SK-N-SH (cell line): Measurements from ENCODE around the gene ELOVL6. TPM values are rescaled to one million over a fixed set of nuclear protein-coding genes. Genes with fewer than 3 reads are reported as not detected.

ENCODE experiments used
- CTCF ChIA-PET: fragments of 300-600, 350-600 bp; formaldehyde crosslinking; extraction: SDS; loops from one replicate; lab custom pipeline; 2021; lab: Yijun Ruan, JAX
- POLR2A ChIA-PET: fragments of 350-600 bp; sonication (Branson Sonifier 250); formaldehyde crosslinking; extraction: SDS; loops from one replicate; lab custom pipeline; 2020; ENCODE audit warnings: antibody characterized with exemption, inconsistent platforms; lab: Yijun Ruan, JAX
- DNase-seq: peaks from one replicate; pipeline ENCODE4 v3.0.0; 2012
- H2AFZ ChIP-seq: fragments of 200-600 bp; sonication (generic); 2 replicates; pipeline ENCODE4 v1.8.1; 2016; ENCODE audit warnings: antibody characterized with exemption, mild to moderate bottlenecking, low read depth
- H3F3A ChIP-seq: fragments of 200-600 bp; sonication (generic); replicated peaks from 2 replicates; pipeline ENCODE3; 2016; ENCODE audit warnings: antibody characterized with exemption, mild to moderate bottlenecking; ENCODE audit not compliant: insufficient read depth
- H3K27ac ChIP-seq, 2 experiments: fragments of 200-500 bp in 1 of 2; fragments of 200-600 bp in 1 of 2; sonication (Bioruptor generic) in 1 of 2; sonication (generic), shearing (Covaris generic) in 1 of 2; 2 replicates each; pipeline versions ENCODE4 v1.5.1 to v1.6.1; 2014 to 2016; ENCODE audit warnings: low read depth in 2 of 2, inconsistent platforms in 1 of 2, low read length in 1 of 2, mild to moderate bottlenecking in 1 of 2, mixed read lengths in 1 of 2
- H3K27me3 ChIP-seq: fragments of 200-600 bp; sonication (generic), shearing (Covaris generic); 2 replicates; pipeline ENCODE4 v1.6.1; 2016; ENCODE audit warnings: mixed run types; ENCODE audit not compliant: insufficient read depth
- H3K36me3 ChIP-seq, 2 experiments: fragments of 200-500 bp in 1 of 2; fragments of 200-600 bp in 1 of 2; sonication (Bioruptor generic) in 1 of 2; sonication (generic) in 1 of 2; replicated peaks in 1 of 2; 2 replicates each; pipeline versions ENCODE3 to v1.5.1; 2014 to 2016; ENCODE audit warnings: low read length in 1 of 2, mild to moderate bottlenecking in 1 of 2; ENCODE audit not compliant: insufficient read depth in 2 of 2, control insufficient read depth in 1 of 2
- H3K4me1 ChIP-seq, 2 experiments: fragments of 200-500 bp in 1 of 2; fragments of 200-600 bp in 1 of 2; sonication (Bioruptor generic) in 1 of 2; sonication (generic), shearing (Covaris generic) in 1 of 2; 2 replicates each; pipeline versions ENCODE4 v1.5.1 to v1.6.1; 2014 to 2016; ENCODE audit warnings: low read depth in 1 of 2, low read length in 1 of 2, mixed run types in 1 of 2; ENCODE audit not compliant: insufficient read depth in 2 of 2, control insufficient read depth in 1 of 2
- H3K4me2 ChIP-seq: fragments of 200-600 bp; sonication (generic), shearing (Covaris generic); 2 replicates; pipeline ENCODE4 v1.6.1; 2017; ENCODE audit warnings: mixed run types
- H3K4me3 ChIP-seq, 2 experiments: fragments of 200-500 bp in 1 of 2; fragments of 200-600 bp in 1 of 2; sonication (Bioruptor generic) in 1 of 2; sonication (generic), shearing (Covaris generic) in 1 of 2; 2 replicates each; pipeline versions ENCODE4 v1.5.1 to v1.8.1; 2014 to 2016; ENCODE audit warnings: low read depth in 2 of 2, inconsistent platforms in 1 of 2, low read length in 1 of 2, mild to moderate bottlenecking in 1 of 2, mixed read lengths in 1 of 2, moderate library complexity in 1 of 2
- H3K79me2 ChIP-seq: fragments of 200-600 bp; sonication (generic); 2 replicates; pipeline ENCODE4 v1.8.1; 2017; ENCODE audit warnings: mild to moderate bottlenecking; ENCODE audit not compliant: insufficient read depth
- H3K9ac ChIP-seq: fragments of 200-600 bp; sonication (generic); 2 replicates; pipeline ENCODE4 v1.6.1; 2017; ENCODE audit warnings: mixed run types
- H3K9me2 ChIP-seq: fragments of 200-600 bp; sonication (generic); 2 replicates; pipeline ENCODE4 v1.6.1; 2017; ENCODE audit warnings: mixed run types
- H3K9me3 ChIP-seq: fragments of 200-600 bp; sonication (generic); 2 replicates; pipeline ENCODE4 v1.6.1; 2017; ENCODE audit warnings: mixed run types, mild to moderate bottlenecking, moderate library complexity
- H4K20me1 ChIP-seq: fragments of 200-600 bp; sonication (generic); 2 replicates; pipeline ENCODE4 v1.6.1; 2017; ENCODE audit warnings: mild to moderate bottlenecking, mixed run types; ENCODE audit not compliant: insufficient read depth
- CTCF ChIP-seq: fragments of 200-600 bp; sonication (generic); IDR thresholded peaks from 2 replicates; pipeline ENCODE4 v1.6.1; 2017; ENCODE audit warnings: antibody characterized with exemption, mild to moderate bottlenecking, moderate library complexity
- EZH2phosphoT487 ChIP-seq: fragments of 200-600 bp; sonication (generic); IDR thresholded peaks from 2 replicates; pipeline ENCODE4 v1.6.1; 2017; ENCODE audit warnings: low read depth, mixed run types, mild to moderate bottlenecking, antibody characterized with exemption, moderate library complexity, borderline replicate concordance
- FOSL2 ChIP-seq: IDR thresholded peaks from 2 replicates; pipeline ENCODE4 v1.4.0; 2012; ENCODE audit warnings: low read depth, mild to moderate bottlenecking, moderate library complexity, borderline replicate concordance
- GATA2 ChIP-seq: sonication (generic); formaldehyde crosslinking; IDR thresholded peaks from 2 replicates; pipeline ENCODE4 v1.5.0; 2020; ENCODE audit warnings: mild to moderate bottlenecking, missing genetic modification reagents
- JUND ChIP-seq: IDR thresholded peaks from 2 replicates; pipeline ENCODE4 v1.4.0; 2012
- MEF2A ChIP-seq: IDR thresholded peaks from 2 replicates; pipeline ENCODE4 v1.4.0; 2012; ENCODE audit warnings: low read depth, borderline replicate concordance
- NFIC ChIP-seq: IDR thresholded peaks from 2 replicates; pipeline ENCODE4 v1.4.0; 2012; ENCODE audit warnings: borderline replicate concordance
- PBX3 ChIP-seq: IDR thresholded peaks from 2 replicates; pipeline ENCODE4; 2012
- RXRA ChIP-seq: IDR thresholded peaks from 2 replicates; pipeline ENCODE4 v1.4.0; 2012; ENCODE audit warnings: low read depth, mild to moderate bottlenecking, borderline replicate concordance
- TCF12 ChIP-seq: IDR thresholded peaks from 2 replicates; pipeline ENCODE4 v1.4.0; 2012
- TEAD4 ChIP-seq: IDR thresholded peaks from 2 replicates; pipeline ENCODE4 v1.4.0; 2012; ENCODE audit warnings: mild to moderate bottlenecking, borderline replicate concordance; ENCODE audit not compliant: insufficient read depth
- USF1 ChIP-seq: IDR thresholded peaks from 2 replicates; pipeline ENCODE4 v1.4.0; 2012; ENCODE audit warnings: low read depth, borderline replicate concordance
- USF2 ChIP-seq: fragments of 150-350 bp; IDR thresholded peaks from 2 replicates; pipeline ENCODE4 v1.6.1; 2017; ENCODE audit warnings: antibody characterized with exemption, low read length, low read depth, borderline replicate concordance
- WGBS: methylation state at CpG from one replicate; pipeline ENCODE4 v1.1.6; 2017; ENCODE audit warnings: low lambda C conversion rate; 5-methylcytosine and 5-hydroxymethylcytosine counted together
- polyA plus RNA-seq, 3 experiments: library from polyadenylated mRNA; depleted of rRNA; stranded (reverse); fragments of >200 nt; gene quantifications; 2 replicates each; pipeline ENCODE4 v1.2.3, GENCODE V29; 2012

ELOVL6 gene
- polyA plus RNA-seq, 1 of the 3 experiments (the other 2 are of a cell fraction), result 9.0 TPM

GRCh38 chr4:110175634-110176033 lies 22.8 kb downstream of the ELOVL6 start:
- H3K4me1 ChIP-seq, result no peaks in the 10 kb centered on the region
- H3K27me3 ChIP-seq, result no peaks in the 10 kb centered on the region
- peaks cover 3% of the 10 kb centered on the region for H3F3A ChIP-seq
- H3K9me2 ChIP-seq, result no peaks in the 10 kb centered on the region
- no peak overlapping the region for H3K27ac ChIP-seq
- H3K9me3 ChIP-seq, result no peaks in the 10 kb centered on the region
- DNase-seq, result no peak
- H3K9ac ChIP-seq, result no peak overlapping the region
- H3K79me2 ChIP-seq, result no peaks in the 10 kb centered on the region
- CTCF ChIA-PET, result no interaction called here
- no peaks in the 10 kb centered on the region for H4K20me1 ChIP-seq
- H3K36me3 ChIP-seq, result peaks cover 0 to 5% of the 10 kb centered on the region in 2 experiments
- no peak overlapping the region for H3K4me3 ChIP-seq
- no peak overlapping the region for H2AFZ ChIP-seq
- POLR2A ChIA-PET, result interaction anchor here (0.7 kb wide), 1 partner anchor 62 kb away, joined by 3 read pairs; no protein-coding TSS in a partner anchor
- no peak overlapping the region for H3K4me2 ChIP-seq
- TF ChIP-seq TEAD4 (no peak), CTCF (no peak), MEF2A (no peak), PBX3 (no peak), GATA2 (CRISPR knock-in tag) (no peak), TCF12 (no peak), USF2 (no peak), JUND (no peak), RXRA (no peak), NFIC (no peak)

- Histone ChIP-seq H4K20me1 (no peaks in the 10 kb centered on the region), H2AFZ (no peak overlapping the region), H3F3A (no peaks in the 10 kb centered on the region), H3K4me1 (no peaks in the 10 kb centered on the region), H3K27me3 (no peaks in the 10 kb centered on the region), H3K79me2 (no peaks in the 10 kb centered on the region), H3K36me3 (peaks cover 0 to 3% of the 10 kb centered on the region in 2 experiments), H3K9me3 (no peaks in the 10 kb centered on the region), H3K9me2 (no peaks in the 10 kb centered on the region), H3K4me3 (no peak overlapping the region), H3K9ac (no peak overlapping the region), H3K4me2 (no peak overlapping the region), H3K27ac (no peak overlapping the region)
- POLR2A ChIA-PET, result no interaction called here
- DNase-seq, result no peak
- CTCF ChIA-PET, result interaction anchor here (1.0 kb wide), 1 partner anchor 8 kb away, joined by 3 read pairs; no protein-coding TSS in a partner anchor
- TF ChIP-seq USF1 (no peak), FOSL2 (no peak), EZH2phosphoT487 (no peak)
- 100% methylated on average over 1 of the region's 1 CpG for WGBS
Measured at GRCh38 chr4:110172972-110173371, 25.4 kb downstream of the ELOVL6 start.
